Dedifferentiated amniotic fluid mesenchymal stem cell (primary cell): ENCODE results near the gene KRTAP7-1.

Experiments used
- DNase-seq: peaks from one replicate; pipeline ENCODE4 v3.0.0-alpha.2; 2016; ENCODE audit errors: extremely low spot score

KRTAP7-1 gene, protein sequence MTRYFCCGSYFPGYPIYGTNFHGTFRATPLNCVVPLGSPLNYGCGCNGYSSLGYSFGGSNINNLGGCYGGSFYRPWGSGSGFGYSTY

DNA sequence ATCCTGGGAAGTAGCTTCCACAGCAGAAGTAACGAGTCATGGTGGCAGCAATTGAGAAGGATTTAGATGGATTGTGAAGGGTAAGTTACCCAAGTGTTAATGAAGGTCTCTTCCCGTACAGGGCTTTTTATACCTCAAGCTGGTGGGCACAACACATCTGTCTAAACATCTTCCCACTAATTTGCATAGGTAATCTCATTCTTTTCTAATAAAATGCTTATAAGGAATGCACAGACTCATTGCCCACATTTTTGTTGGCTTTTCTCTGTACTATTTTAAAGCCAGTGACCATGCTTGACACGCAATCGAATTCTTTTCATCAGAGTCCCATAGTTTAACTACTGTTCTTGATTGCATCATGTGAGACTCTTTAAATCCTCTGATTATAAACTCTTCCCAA lies at the start of gene KRTAP7-1:
Gene KRTAP7-1 (minus strand): TSS at position 101 of the 400 bp plus-strand sequence. CDS start 61 bp downstream, at position 40.
- no peak for DNase-seq

DNA sequence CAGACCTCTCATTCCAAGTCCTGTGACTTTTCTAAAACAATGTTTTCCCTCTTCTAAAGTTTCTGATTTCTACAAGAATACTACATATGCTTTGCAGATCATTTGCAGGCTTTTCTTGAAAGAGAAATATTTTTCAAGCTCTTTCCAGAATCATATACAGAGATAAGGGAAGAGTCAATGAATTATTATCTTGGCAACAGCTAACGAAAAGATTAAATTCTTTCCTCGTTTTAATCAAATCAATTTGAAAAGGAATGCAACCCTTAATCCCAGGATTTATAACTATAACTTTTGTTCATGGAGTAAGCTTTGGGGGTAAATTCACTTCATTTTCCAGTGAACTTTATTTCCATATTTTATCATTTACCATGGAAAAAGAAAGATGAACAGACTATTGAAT lies 45.0 kb upstream of the KRTAP7-1 start:
- DNase-seq, result no peak

DNA sequence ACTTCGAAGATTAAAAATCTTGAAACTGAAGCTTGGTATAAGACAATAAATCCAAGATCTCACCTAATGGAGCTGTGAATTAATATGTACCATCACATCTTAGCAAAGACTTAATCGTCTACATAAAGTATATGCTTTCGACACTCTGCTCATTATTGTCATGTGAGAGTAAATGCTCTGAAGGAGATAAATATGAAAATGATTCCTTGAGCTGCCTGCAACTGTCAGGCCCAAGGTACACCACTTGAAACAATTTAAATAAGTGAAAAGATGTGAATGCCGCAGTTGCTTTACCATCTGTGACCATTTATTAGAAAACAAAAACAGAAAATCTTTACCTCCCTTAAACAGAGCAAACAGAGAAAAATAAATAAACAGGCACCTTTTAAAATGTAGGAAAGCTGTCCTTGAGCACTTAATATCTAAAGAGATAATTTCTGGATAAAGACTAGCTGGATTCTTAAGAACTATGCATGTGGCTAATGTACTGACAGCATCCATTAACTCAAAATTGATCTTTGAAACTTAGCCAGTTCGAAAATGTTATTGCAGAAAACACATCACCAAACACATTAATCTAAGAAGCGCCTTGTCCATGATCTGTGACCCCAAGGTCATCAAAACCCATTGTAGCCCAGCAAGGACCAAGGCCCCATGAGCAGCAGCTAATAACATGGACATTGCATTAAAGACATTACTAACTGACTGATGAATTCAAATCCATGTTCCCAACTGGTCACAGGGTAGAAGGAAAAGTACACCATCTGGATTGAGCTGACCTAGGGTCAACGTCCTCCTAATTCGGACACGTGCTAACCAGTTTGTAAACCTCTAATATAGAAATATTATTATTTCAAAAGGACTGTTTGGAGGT lies 18.3 kb upstream of the KRTAP7-1 start:
- DNase-seq, result no peak

DNA sequence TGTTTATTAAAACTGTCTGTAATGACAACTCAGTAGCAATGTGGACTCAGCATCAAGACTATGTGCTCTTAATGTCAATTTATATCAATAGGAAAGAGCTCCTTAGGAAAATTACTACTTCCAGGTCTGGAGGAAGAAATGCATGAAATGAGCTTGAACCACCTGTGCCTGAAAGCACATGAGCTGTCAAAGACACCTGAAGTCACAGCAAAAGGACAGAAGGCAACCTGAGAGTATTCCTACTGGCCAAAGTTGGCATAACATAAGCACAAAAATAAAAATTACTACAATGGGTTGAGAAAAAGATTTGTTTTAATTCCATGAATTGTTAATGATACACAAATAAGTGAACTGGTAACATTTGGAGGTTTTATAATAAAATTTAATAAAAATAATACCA lies 13.4 kb upstream of the KRTAP7-1 start:
- DNase-seq, result no peak

DNA sequence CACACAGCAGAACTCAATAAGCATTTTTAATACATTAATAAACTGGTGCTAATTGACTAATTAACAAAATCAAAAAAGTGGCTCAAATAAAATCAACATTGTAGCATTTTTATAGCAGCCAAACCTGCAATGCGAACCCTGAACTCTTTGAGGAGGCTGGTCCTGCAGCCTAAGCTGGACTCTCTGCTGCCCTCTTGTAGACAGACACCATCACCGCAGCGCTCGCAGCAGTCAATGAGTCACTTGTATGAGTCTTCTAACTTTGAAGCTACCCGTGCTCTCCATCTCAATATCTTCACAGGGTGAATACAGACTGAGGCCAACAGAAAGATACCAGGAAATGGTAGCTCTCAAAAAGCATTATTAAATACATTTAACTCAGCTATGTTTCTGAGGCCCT lies 9.7 kb upstream of the KRTAP7-1 start:
- DNase-seq, result no peak

DNA sequence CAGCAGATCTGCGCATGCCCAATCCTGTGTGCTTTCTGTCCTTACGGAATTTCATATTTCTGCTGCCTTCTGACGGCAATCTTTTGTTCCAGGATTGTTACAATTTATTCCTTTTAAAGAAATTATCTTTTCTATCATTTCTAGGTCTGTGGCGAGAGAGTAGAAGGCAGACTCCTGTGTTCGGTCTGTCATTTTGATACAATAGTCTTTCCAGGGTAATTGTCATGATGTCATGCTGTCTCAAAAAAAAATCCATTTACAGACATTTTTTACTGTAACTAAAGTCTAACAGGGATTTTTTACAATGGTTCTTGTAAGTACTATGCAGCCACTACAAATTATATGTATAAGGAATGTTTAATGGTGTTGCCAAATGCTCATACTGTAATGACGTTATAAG lies 9.0 kb upstream of the KRTAP7-1 start:
- DNase-seq, result no peak

DNA sequence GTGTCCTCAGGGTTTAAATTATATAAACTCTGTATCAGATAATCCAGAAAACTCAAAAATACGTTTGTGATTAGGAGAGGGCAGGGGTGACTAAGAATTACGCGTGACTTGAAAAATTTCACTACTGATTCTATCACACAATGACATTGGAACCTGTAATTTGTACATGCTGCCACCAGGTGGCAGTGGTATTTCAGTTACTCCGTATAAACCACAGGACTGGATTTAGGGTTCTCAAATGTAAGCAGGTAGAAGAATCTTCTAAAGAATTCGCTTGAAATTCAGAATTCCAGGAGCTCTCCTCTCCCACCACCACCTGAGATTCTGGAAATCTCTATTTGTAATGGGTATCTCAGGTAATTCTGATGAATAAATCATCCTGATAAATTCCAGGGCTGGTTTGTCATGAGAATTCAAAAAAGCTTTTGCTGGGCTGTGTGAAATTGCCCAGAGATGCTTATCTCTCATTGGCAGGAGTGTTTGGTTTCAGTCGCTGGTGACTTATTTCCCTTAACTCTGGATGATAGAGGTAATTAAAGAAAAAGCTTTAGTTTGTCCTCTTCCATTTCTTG lies 1.7 kb upstream of the KRTAP7-1 start:
- no peak for DNase-seq

DNA sequence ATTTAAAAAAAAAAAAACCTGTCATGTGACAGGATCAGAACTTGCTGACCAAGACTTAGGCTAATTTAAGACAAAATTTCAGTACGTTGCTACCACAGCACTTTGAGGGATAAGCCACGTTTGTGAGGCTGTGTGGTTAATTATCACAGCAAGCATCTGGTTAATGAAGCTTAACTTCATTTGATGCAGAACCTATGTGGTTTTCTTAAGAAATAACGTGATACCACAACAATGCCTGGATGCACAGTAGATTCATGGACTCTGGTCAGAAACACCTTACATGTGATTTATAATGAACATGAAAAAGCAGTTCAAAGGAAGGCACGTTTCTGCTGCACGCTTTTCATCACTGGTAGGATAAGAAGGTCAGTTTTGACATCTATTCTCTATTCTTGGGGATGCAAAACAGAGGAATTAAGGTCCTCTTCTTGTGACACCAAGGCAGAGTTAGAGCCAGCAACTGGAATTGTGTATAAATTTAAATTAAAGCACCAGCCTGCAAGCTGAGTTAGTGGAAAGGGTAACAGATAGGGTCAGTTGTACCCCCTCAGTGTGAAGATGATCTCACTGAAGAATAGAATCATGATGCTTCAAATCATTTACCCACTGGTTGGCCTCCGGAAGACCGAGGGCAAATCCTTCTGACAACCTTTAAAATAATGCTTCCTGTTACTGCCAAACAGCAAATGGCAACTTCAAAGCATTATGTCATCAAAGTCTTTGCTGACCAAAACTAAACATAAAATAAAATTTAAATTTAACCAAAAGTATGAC lies 10.5 kb downstream of the KRTAP7-1 start:
- no peak for DNase-seq

DNA sequence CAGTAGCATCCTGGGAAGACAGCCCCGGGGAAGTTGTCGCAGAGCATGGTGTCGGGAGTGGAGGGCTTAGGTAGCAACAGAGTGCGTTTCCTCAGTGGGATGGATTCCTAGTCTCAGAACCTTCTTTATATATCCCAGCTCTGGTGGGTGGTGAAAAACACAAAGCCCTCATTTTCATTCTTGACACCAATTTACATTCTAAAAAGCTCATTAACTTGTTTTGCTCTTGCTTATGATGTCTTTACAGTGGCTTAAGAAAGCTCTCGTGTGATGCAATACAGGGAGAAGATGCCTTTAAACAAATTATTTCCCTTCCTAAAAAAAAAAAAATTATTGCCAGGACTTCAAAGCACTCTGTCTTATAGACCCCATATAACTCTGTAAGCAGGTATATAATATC lies 16.4 kb downstream of the KRTAP7-1 start, which contains the start of gene KRTAP8-1:
Gene KRTAP8-1 (minus strand): TSS at position 101 of the 400 bp plus-strand sequence. CDS start 54 bp downstream, at position 47.
- DNase-seq, result no peak

DNA sequence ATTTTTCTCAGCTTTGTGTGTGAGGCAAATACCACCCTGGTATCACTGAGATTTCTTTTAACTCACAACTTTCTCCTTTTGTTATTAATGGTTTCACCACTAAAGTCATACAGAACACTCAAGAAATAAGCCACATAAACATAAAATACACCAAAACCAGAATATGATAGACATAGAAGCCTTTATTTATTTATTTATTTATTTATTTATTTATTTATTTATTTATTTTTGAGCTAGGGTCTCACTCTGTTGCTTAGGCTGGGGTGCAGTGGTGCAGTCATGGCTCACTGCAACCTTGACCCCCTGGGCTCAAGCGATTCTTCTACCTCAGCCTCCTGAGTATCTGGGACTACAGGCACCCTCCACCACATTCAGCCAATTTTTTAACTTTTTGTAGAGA lies 29.0 kb downstream of the KRTAP7-1 start:
- no peak for DNase-seq

DNA sequence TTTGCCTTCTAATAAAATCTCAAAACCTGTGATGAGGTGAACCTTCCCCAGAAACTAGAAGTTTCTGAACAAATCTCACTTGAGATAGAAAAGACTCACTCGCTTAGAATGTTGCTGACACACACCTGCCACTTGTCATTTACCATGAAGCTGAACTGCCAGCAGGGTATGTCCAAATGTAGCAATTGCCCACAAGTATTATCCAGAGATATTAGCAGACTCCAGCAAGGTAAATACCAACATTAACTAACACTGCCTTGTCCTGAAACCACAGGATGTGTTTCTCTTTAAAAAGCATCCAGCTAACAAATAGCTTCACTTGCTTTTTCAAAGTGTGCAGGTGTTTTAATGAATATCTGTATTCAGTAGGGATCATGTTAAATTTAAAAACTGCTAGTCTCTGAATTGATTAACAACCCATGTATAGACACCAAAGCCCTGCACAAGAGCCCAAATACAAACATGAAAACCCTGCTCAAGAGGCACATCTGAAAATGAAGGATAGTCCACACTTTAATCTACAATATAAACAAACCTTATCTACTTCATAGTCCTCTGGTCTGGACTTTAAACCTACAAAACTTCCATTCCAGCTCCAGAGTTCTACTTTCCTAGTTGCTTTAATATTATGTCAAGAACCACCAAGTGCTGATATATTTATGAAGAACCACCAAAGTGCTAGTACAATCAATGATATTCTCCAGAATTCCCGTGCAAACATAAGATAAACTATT lies 35.8 kb downstream of the KRTAP7-1 start:
- DNase-seq, result no peak

DNA sequence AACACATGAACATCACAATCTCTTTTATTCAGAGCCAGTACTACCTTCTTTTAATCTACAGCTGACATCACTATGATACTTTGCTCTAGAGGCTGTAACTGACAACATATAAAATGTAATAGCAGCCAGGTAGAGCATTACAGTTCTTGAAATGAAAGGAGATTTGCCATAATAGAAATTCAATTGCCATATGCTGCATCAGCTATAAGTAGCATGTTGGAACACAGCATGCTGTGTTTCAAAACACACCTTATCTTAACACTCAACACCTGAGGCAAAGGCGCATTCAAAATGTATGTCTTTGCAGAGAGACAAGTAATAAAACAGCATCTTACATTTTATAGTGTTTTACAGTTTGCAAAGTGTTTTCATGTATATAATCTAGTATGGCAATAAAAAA lies 50.3 kb downstream of the KRTAP7-1 start:
- DNase-seq, result no peak
